A673 (cell line): Measurements from ENCODE around the gene CTNS. TPM values are rescaled to one million over a fixed set of nuclear protein-coding genes. Genes with fewer than 3 reads are reported as not detected.
"Not testable (repeated sequence)": the region's sequence is repeated elsewhere in the genome, so short reads cannot be mapped to it uniquely, and the experiment has no call there.

Experiments
- BruUV-seq: library from RNA; stranded (reverse); fragments of 400-500 nt; replicated peaks from 2 replicates; lab custom pipeline; 2021; lab: Mats Ljungman, UMichigan
- CTCF ChIA-PET: fragments of 300-600 bp; sonication (Branson Sonifier 250); formaldehyde crosslinking; loops from one replicate; lab custom pipeline; 2022; ENCODE audit warnings: antibody characterized with exemption; lab: Charles Lee
- POLR2A ChIA-PET: fragments of 300-600 bp; sonication (Branson Sonifier 250); formaldehyde crosslinking; loops from one replicate; lab custom pipeline; 2022; ENCODE audit warnings: antibody characterized with exemption; ENCODE audit not compliant: low non-redundant PET; lab: Charles Lee
- DNase-seq: peaks from one replicate; pipeline ENCODE4 v3.0.0-alpha.2; 2015; ENCODE audit warnings: low spot score
- H3K27ac ChIP-seq: fragments of 200-600 bp; sonication (generic); 2 replicates; pipeline ENCODE4 v1.5.1; 2016; ENCODE audit warnings: mixed run types, low read depth, mild to moderate bottlenecking, mixed read lengths, antibody characterized with exemption, low read length; ENCODE audit not compliant: poor library complexity, severe bottlenecking
- H3K27me3 ChIP-seq: fragments of 200-600 bp; sonication (generic); replicated peaks from 2 replicates; pipeline ENCODE4 v1.6.1; 2017; ENCODE audit warnings: mixed run types, low read depth, mild to moderate bottlenecking, mixed read lengths, antibody characterized with exemption, low read length; ENCODE audit not compliant: insufficient read depth, poor library complexity
- H3K36me3 ChIP-seq: fragments of 200-600 bp; sonication (generic); 2 replicates; pipeline ENCODE4 v1.6.1; 2016; ENCODE audit warnings: mixed run types, mild to moderate bottlenecking, mixed read lengths, antibody characterized with exemption, low read length; ENCODE audit not compliant: insufficient read depth, poor library complexity, severe bottlenecking
- H3K4me1 ChIP-seq: fragments of 200-600 bp; sonication (generic); 2 replicates; pipeline ENCODE4 v1.6.1; 2017; ENCODE audit warnings: mixed run types, mild to moderate bottlenecking, mixed read lengths, antibody characterized with exemption, low read length; ENCODE audit not compliant: insufficient read depth, poor library complexity, severe bottlenecking
- H3K4me3 ChIP-seq: fragments of 200-600 bp; sonication (generic); 2 replicates; pipeline ENCODE4 v1.5.1; 2016; ENCODE audit warnings: low read depth, mixed run types, mild to moderate bottlenecking, mixed read lengths, low read length; ENCODE audit not compliant: poor library complexity, severe bottlenecking
- H3K9me3 ChIP-seq: fragments of 200-600 bp; sonication (generic); 2 replicates; pipeline ENCODE4 v1.6.1; 2016; ENCODE audit warnings: mixed run types, low read depth, mild to moderate bottlenecking, mixed read lengths, antibody characterized with exemption, low read length; ENCODE audit not compliant: poor library complexity, severe bottlenecking
- EZH2 ChIP-seq: fragments of 200-600 bp; sonication (generic); IDR thresholded peaks from 2 replicates; pipeline ENCODE4 v1.6.1; 2017; ENCODE audit warnings: borderline replicate concordance, low read depth, mild to moderate bottlenecking, mixed read lengths, antibody characterized with exemption, low read length; ENCODE audit not compliant: poor library complexity, severe bottlenecking
- intact Hi-C: fragments of 100-400 bp; cut with micrococcal nuclease; formaldehyde crosslinking; loops from one replicate; pipeline ENCODE4 v1.10.0; 2022; ENCODE audit not compliant: unreplicated experiment
- total RNA-seq: library from RNA; stranded (reverse); gene quantifications from 2 replicates; pipeline ENCODE4 v1.2.3, GENCODE V29; 2021
- TF ChIP-seq, protein P1 (sequence below): fragments of 300-800, 200-600 bp; sonication (generic); conservative IDR thresholded peaks from 2 replicates; pipeline ENCODE4 v1.5.1; 2017; ENCODE audit warnings: low read depth, mild to moderate bottlenecking, antibody characterized with exemption, low read length, moderate library complexity, mixed read lengths

Gene CTNS
- total RNA-seq, 1 experiment from 2014 or later, result 12.6 TPM

DNA sequence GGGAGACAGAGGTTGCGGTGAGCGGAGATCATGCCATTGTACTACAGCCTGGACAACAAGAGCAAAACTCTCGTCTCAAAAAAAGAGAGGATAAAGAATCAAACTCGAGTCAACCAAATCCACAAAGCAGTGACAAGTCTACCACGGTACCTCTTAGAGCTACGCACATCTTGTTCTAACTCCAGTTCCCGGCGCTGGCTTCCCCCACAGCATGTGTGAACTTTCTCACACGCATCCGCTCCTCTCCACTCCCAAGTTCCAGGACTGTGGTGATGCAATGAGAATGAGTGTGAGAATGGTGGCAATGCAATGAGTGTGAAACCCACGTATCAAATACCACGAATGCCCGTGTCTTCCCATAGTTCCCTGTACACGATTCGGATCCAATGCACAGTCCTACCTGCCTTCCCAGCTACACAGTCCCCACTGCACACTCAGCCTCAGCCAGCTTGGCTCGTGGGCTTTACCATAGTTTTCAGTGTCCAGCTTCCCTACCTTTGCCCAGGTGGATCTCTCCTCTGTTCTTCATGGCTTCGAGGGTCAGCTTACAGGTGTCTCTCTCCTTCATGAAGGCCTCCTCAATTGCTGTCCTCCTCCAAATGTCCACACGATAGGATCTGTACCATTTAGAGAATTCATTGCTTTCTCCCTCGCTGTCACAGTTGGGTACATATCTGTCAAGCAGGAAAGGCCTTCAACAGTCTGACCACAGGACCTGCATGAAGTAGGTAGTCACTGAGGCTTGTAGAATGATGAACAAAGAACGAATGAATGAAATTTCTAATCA is 68.6 kb downstream of the CTNS start:
- POLR2A ChIA-PET, result interaction anchor here (0.6 kb wide), 2 partner anchors 22 to 868 kb away, joined by 4 read pairs; no protein-coding TSS in a partner anchor
- no peak overlapping the region for H3K4me3 ChIP-seq
- H3K27me3 ChIP-seq, result no peaks in the 10 kb centered on the region
- intact Hi-C loops, result no loop called here
- H3K4me1 ChIP-seq, result no peaks in the 10 kb centered on the region
- no TSS peak for BruUV-seq
- TF ChIP-seq EZH2, result no peak
- TF ChIP-seq, protein P1, sequence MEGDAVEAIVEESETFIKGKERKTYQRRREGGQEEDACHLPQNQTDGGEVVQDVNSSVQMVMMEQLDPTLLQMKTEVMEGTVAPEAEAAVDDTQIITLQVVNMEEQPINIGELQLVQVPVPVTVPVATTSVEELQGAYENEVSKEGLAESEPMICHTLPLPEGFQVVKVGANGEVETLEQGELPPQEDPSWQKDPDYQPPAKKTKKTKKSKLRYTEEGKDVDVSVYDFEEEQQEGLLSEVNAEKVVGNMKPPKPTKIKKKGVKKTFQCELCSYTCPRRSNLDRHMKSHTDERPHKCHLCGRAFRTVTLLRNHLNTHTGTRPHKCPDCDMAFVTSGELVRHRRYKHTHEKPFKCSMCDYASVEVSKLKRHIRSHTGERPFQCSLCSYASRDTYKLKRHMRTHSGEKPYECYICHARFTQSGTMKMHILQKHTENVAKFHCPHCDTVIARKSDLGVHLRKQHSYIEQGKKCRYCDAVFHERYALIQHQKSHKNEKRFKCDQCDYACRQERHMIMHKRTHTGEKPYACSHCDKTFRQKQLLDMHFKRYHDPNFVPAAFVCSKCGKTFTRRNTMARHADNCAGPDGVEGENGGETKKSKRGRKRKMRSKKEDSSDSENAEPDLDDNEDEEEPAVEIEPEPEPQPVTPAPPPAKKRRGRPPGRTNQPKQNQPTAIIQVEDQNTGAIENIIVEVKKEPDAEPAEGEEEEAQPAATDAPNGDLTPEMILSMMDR, result no peak
- H3K9me3 ChIP-seq, result no peaks in the 10 kb centered on the region
- no peaks in the 10 kb centered on the region for H3K36me3 ChIP-seq
- H3K27ac ChIP-seq, result no peak overlapping the region
- no peak for DNase-seq
- CTCF ChIA-PET, result no interaction called here

DNA sequence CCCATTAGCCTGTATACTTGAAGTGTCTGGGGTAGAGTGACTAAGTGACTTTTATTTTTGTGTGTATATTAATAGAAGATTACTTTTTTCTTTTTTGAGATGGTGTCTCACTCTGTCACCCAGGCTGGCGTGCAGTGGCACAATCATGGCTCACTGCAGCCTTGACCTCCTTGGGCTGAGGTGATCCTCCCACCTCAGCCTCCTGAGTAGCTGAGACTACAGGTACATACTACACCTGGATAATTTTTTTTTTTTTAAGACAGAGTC is 69.1 kb downstream of the CTNS start:
- BruUV-seq, H3K36me3 ChIP-seq, H3K9me3 ChIP-seq, H3K4me3 ChIP-seq, intact Hi-C loops, H3K27me3 ChIP-seq, H3K27ac ChIP-seq, POLR2A ChIA-PET, DNase-seq, CTCF ChIA-PET, H3K4me1 ChIP-seq: not testable (repeated sequence)

DNA sequence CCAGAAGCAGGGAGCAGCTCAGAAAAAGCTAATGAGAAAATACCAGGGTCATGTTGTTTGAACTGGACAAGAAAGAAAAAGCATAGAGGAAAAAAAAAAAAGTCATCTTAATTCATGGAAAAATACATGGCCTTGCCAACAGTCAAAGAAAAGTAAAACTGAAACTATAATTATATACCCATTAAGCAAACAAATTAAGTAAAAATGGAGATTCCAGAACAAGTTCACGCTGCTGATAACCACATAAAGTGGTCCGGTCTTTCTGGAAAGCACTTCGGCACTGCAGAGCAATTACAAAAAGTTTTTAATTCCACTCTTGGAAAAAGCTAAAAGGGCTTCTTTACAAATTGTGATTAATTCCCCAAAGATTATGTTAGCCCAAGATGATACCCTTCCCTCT is 71.8 kb downstream of the CTNS start:
- intact Hi-C loops, result no loop called here
- BruUV-seq, result no TSS peak
- no peaks in the 10 kb centered on the region for H3K9me3 ChIP-seq
- ChIA-PET POLR2A (no interaction called here), CTCF (no interaction called here)
- no peak overlapping the region for H3K27ac ChIP-seq
- H3K4me3 ChIP-seq, result no peak overlapping the region
- no peaks in the 10 kb centered on the region for H3K27me3 ChIP-seq
- H3K36me3 ChIP-seq, result no peaks in the 10 kb centered on the region
- H3K4me1 ChIP-seq, result no peaks in the 10 kb centered on the region
- TF ChIP-seq, protein P1, result no peak
- TF ChIP-seq EZH2, result no peak
- no peak for DNase-seq

DNA sequence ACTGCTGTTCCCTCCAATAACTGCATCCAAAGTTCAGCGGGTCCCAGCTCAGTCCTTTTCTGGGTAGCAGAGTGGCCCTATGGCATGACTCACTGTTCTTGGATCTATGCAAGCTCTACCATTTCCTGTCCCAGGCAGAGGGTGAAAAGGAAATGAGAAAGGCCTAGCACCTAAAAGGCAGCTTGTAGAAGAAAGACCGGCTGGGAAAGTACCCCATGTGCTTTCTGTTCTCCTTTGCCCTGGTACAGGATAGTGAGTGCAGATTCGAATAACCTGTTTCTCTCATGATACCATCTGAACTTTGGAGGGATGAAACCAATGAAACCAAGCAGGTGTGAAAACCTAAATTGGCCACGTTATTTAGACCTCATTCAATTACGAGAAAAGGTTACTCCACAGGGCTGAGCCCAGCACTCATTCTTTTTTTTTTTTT is 74.4 kb downstream of the CTNS start:
- POLR2A ChIA-PET, result no interaction called here
- Histone ChIP-seq H3K4me3 (no peak overlapping the region), H3K27ac (no peak overlapping the region), H3K27me3 (no peaks in the 10 kb centered on the region), H3K36me3 (peaks cover 14% of the 10 kb centered on the region), H3K9me3 (no peaks in the 10 kb centered on the region), H3K4me1 (no peaks in the 10 kb centered on the region)
- intact Hi-C loops, result no loop called here
- no TSS peak for BruUV-seq
- CTCF ChIA-PET, result no interaction called here
- TF ChIP-seq, protein P1, result no peak
- no peak for TF ChIP-seq EZH2
- no peak for DNase-seq
